NOMO-1 (cell line): ENCODE results near the gene AHNAK2.

ENCODE experiments used
- DNase-seq, 2 experiments: peaks; one replicate each; lab custom pipeline; 2025; ENCODE audit not compliant: unreplicated experiment in 2 of 2; lab: John Stamatoyannopoulos, UW

The AHNAK2 gene

GRCh38 chr14:104973385-104974145 is 4.6 kb downstream of the AHNAK2 start:
- DNase-seq = no peak

- DNase-seq = no peak
These were observed 5.1 kb downstream of the AHNAK2 start for GRCh38 chr14:104973135-104973384.

DNA sequence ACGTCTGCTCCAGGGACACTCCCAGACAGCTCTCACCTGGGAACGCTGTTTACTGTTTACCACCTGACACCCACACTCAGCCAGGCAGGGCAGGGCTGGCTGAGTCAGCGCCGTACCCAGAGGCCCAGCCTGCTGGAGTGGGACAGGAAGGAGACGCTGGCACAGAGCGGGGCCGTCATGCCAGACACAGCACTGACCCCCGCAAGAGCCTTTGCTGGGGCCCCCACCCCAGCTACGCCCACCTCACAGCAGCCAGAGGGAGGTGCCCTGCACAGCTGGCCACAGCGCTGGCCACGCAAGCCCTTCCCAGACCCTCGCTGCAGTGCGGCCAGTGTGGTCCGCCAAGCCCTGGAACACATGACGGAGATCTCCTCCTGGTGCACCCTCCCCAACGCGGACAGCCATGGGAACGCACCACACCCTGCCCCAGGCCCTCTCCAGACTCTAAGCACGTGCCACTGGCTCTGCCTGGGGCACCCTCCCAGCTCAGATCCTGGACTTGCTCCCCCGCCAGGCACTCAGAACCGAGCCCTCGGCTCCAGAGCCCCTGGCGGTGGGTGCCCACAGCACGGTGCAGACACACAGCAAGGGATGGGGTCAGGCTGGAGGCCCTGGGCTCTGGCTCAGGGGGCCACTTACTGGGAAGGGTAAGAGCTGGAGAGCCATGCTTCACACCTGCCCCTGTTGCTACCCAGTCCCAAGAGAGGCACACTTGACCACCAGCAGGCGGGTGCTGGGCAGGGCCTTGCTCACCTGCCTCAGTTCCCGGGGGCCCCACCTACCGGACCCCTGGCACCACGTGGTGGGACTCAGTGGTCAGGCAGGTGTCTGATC is 5.7 kb downstream of the AHNAK2 start:
- no peak for DNase-seq

DNA sequence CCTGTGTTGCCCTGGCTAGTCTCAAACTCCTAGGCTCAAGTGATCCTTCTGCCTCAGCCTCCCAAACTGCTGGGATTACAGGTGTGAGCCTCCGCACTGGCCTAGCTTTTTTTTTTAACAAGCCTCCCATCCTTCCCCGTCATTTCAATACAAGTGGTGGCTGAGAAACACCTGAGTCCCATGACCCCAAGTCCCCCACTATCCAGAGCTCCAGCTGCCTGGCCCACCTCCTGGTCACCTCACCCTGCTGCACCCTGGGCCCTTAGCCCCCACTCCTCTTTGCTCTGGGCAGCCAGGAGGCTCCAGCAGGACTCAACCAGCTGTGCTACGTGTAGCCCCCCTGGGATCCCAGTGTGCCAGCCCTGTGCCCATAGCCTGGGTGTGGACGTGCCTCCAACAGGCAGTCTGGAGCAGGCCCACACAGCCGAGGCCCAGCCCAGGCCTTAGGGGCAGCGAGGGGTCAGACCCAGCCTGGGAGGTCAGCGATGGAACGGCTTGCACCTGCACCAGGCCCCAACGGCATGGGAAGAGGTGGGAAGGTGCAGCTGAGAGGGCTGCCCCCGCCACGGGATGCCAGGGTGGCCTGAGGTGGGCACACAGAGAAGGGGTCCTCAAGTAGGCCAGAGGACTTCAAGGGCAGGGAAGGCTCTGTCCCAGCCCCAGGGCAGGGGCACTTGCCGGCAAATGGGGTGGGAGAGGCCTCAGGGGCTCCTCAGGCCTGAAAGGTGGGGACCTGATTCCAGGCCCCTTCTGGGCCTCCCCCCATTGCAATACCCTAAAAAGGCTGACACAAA is 6.5 kb downstream of the AHNAK2 start:
- DNase-seq = no peak

DNA sequence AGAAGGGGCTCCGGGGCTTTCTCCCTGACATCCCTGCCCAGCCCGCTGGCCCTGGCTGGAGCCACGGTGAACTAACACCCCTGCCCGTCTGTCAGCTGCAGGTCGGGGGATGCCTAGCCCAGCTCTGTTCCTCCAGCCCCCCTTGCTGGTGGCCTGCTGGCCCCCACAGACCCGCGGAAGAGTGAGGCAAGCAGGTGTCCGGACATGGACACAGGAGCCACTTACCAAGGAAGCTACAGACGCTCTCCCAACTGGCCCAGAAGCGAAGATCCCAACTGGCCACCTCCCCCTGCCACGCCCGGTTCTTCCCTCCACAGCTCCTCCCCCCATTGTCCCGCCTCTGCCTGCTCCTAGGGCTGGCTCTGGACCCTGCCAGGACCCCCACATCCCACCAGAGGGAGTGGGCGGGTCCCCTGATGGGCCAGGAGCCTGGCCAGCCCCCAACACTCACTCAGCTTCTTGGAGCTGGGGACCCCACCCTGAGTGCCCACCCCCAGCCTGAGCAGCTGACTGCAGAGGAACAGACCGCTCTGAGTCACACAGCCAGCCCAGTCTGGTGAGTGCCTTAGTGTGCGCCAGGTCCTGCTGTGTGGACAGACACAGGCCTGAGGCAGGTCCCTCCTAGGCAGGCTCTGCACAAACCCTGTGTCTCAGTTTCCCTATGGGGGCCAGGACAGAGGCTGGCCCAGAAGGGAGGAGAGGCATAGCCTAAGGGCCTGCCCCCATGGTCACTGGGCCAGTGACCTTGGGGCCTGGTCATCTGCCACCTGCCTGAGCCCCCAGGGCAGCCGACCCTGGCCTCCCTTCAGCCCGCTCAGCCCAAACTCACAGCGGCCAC is 7.7 kb downstream of the AHNAK2 start:
- DNase-seq = no peak

- DNase-seq = no peak
These were observed 8.4 kb downstream of the AHNAK2 start for GRCh38 chr14:104969741-104970230.

DNA sequence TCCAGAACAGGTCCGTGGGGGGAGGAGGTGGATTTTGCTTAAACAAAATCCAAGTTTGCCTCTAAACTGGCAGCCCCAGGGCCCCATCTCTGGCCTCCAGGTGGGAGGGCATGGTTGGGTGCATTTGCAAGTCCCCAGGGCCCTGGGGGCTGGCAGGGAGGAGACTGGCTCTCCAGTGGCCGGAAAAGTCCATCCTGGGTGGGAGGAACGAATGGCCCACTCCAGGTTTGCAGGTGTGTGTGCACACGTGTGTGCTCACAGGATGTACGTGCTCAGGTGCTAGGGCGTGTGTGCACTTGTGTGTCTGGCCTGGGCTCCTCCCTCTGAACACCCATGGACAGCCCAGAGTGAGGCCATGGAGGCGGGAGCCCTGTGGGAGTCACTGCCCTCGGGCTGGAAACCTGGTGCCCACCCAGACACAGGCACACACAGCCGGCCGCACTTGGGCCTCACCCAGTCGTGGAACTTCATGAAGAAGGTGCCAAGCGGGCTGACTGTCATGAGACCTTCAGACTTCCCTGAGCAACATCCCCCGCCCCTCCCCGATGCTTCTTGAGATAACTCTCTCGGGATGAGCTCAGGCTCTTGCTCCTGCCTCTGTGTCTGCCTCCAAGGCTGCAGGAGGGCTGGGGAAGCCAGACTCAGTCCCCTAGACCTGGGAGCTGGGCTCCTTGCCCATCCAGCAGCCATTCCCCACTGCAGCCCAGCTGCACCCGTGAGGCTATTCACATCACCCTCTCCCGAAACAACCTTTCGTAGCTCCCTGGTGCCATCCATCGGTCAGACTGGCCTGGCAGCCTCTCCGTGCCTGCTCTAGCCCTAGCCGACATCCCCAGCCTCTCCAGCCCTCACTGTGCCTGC is 9.4 kb downstream of the AHNAK2 start:
- no peak for DNase-seq

- DNase-seq = no peak
These were observed 10.0 kb downstream of the AHNAK2 start for GRCh38 chr14:104968153-104968527.

DNA sequence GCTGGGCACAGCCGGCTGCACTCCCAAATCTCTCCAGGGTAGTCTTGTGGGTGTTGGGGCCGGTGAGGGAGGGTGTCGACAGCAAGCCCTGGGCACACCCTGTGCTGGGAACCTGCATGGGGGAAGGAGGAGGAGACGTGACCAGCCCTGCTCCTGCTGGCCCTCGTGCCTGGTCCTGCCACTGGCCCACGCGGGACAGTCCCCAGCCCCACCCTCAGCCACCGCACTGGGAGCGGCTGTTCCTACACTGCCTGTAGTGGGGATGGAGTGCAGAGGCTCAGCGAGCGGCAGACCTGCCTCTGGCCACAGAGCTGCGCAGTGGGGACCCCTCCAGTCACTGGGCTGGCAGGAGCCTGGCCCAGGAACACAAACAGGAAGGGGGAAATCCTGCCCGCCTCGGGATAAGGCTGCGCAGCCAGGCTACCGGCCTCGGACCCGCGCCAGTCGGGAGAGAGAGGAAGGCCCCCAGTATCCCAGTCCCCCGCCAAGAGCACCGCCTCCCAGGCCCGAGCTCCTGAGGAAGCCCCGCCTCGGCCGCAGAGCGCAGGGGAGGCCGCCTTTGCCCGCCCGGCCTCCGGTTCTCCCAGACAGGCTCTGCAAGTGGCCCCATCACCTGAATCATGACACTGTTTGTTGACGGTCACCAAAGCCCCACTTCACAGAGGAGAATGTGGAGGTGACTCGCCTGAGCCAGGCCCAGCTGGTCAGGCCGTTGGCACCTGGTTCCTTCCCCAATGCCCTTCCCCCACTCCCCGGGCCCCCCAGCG is 10.6 kb downstream of the AHNAK2 start:
- DNase-seq = no peak

DNA sequence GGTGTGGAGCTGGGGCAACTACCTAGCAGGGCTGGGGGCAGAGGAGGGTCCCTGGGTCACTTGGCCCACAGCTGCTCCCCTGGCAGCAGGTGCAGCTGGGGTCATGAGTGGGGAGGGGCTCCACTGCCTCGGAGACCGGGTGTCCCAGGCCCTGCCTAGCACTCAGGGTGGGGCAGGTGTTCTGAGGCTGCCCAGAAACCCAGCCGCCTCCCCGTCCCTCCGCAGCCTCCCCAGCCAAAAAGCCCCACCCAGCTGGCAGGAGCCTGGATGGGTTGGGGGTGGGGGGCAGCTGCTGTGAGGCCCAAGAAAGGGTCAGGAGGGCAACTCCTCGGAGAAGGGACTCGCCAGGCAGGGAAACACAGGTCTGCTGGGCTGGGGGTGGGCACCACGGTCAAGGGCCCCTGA is 11.2 kb downstream of the AHNAK2 start:
- DNase-seq = no peak

- no peak for DNase-seq
These were observed 11.8 kb downstream of the AHNAK2 start for GRCh38 chr14:104966261-104966865.

- no peak for DNase-seq
These were observed 12.5 kb downstream of the AHNAK2 start for GRCh38 chr14:104965561-104966231.

DNA sequence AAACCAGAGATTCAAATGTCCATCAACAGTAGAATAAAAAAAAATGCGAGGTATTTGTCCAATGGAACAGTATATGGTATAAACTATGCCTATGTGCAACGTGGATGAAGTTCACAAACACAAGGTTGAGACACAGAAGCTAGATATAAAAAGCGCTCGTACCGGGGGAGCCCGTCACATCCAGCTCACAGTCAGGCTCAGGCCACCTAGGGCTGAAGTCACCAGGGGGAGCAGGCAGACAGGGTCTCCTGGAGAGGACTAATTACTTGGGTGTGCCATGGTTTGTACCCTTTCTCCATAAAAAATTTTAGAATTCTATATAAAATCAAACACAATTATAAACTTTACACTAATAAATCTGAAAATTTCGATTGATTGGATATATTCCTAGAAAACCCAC is 13.6 kb downstream of the AHNAK2 start:
- no peak for DNase-seq

GRCh38 chr14:104957146-104958113 is 20.7 kb downstream of the AHNAK2 start:
- DNase-seq = no peak

DNA sequence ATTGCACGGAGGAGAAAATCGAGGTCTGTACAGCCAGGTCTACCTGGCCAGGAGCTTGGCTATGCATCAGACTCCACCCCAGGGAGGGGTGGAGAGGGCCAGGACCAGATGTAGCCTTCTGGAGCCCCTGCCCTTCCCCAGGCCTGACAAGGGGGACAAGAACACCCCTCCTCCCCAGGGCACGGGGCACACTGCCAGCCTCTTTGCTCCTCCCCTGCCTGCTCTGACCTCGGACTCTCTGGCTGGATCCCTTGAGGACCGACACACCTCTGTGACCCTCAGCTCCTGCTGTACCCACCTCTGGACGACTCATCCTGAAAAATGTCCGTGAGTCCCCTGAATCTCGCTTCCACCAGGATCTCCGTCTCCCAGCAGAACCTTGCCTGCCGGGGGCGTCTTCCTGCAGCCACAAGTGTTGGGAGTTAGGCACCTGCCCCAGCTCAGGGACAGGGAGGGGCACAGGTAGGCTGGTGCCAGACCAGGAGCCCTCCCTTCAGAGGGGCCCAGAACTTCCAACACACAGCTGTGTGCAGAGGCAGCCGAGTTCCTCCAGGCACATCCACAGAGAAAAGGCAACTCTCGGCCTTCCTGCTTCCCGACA is 21.8 kb downstream of the AHNAK2 start:
- DNase-seq = no peak

DNA sequence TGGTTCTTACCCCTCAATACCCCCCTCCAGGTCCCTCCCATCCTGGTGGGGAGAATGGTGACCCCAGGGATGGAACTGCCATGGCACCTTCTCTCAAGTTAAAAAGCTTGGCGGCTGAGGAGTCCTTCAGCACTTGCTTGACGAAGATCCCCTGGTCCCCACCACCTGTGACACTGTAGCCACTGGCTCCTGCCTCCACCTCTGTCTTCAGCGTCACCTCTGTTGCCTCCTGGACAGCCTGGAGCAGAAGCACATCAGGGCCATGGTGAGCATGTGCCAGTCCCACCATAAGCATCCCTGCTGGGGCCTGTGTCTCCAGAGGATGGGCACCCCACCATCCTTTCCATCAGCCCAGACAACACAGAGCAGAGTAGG is 22.8 kb downstream of the AHNAK2 start:
- DNase-seq = no peak
